Stimulated activated CD4-positive, alpha-beta T cell treated with anti-CD3 and anti-CD28 coated beads, Interleukin-2, amount 100 ng/mL, for 48 hours (primary cell): Measurements from ENCODE around the gene RHO.
"Not testable (repeated sequence)": the region's sequence is repeated elsewhere in the genome, so short reads cannot be mapped to it uniquely, and the experiment has no call there.

Experiments
- DNase-seq, 2 donors: peaks; one replicate each; pipeline ENCODE4 v3.0.0-alpha.2; 2020

RHO gene

GRCh38 chr3:129528589-129529100 is at the start of gene RHO:
Gene RHO (plus strand): TSS chr3:129528639. CDS start chr3:129528734, 95 bp downstream.
- no peak for DNase-seq

GRCh38 chr3:129481225-129481765 is 47.1 kb upstream of the RHO start:
- DNase-seq, result not testable (repeated sequence)

GRCh38 chr3:129481766-129482332 is 46.6 kb upstream of the RHO start:
- peak; percentile 2 to 9 for DNase-seq

- DNase-seq, result no peak
Measured at GRCh38 chr3:129482721-129483120, 45.7 kb upstream of the RHO start.

DNA sequence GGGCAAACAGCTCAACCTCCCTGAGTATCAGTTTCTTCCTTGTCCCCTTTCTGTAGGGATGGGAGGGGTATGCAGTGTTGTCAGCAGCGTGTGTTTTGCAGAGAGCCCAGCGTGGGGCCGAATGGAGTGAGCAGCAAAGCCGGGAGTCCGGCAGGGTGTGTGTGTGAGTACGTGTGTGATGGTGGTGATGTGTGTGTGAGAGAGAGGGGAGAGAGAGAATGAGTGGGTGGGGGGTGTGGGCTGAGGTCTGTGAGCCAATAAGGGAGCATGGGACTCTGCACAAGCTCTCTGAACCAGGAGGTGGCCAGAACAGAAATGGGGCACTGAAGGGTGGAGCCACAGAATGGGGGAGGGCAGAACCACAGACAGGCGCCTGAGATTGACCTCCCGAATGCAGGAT is 44.6 kb upstream of the RHO start:
- no peak for DNase-seq

DNA sequence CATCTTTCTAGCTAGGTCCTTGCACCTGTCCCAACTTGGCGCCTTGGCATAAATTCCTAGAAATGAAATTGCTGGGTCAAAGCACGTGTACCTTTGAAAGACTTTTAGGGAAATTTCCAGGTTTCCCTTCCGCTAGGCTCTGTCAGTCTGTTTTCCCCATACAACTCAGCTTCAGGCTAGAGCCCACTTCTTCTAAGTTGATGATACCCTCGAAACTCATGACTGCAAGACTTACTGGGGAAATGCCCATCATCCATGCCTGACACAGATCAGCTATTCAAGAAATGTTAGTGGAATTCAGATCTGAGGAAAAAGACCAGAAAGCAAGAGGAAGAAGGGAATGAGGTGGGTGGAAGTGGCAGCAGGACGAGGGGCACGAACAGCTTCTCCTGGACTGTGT is 43.3 kb upstream of the RHO start:
- not testable (repeated sequence) for DNase-seq

GRCh38 chr3:129485721-129486663 is 42.4 kb upstream of the RHO start:
- DNase-seq, result no peak

DNA sequence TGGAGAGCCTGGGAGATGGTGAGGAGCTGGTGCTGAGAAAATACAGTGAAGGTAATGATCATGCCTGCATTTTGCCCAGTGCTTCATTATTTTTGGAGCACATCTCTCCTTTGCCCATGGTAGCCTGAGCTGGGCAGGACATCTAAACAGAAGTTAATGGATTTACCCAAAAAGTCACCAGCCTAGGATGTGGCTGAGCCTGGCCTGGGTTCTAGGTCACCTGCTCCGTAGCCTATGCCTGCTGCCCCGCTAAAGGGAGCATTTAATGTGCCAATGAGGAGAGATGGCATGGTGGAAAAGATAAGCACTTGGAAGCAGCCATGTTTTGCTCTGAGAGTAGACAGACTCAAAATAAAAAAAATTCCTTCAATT is 41.8 kb upstream of the RHO start:
- no peak for DNase-seq

- DNase-seq, result no peak
Measured at GRCh38 chr3:129487183-129487867, 41.1 kb upstream of the RHO start.

DNA sequence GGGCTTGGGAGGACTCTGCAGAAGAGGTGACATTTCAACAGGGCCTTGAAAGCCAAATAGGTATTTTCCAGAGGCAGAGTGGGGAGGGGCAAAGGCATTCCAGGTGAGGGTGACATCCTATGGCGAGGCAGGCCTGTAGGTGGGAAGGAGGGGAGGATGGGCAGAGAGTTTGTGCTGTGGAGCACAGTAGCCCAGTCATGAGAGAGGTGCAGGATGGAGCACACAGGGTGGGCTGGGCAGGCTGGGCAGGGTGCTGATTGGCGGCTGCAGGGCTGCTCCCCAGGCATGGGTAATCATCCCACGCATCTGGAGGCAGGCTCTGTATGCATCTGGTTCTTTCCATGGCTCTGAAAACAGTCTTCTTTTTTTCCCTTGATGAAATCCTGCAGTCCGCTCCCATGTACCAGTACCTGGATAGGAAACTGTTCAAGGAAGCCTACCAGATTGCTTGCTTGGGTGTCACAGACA is 40.5 kb upstream of the RHO start:
- not testable (repeated sequence) for DNase-seq

- DNase-seq, result not testable (repeated sequence)
Measured at GRCh38 chr3:129489258-129489657, 39.2 kb upstream of the RHO start.

DNA sequence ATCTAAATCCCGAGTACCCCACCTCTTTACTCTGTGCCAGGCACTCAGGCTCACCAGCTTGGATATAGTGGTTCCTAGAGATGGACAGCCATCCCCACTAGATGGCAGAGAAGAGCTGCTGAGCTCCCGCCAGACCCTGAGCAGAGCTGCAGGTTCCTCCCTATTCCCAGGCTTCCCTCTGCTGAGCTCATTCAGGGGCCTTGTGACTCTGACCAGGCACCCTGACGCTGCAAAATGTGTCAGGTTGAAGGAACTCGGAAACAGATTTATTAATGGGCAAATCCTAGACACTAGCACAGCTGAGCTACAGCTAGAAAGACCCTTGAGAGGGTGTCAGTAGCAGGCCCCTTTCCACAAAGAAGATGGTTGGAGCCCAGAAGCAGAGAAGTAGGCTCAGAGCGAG is 38.2 kb upstream of the RHO start:
- DNase-seq, result peak; percentile 31 to 45

GRCh38 chr3:129491077-129491476 is 37.4 kb upstream of the RHO start:
- DNase-seq, result not testable (repeated sequence)

DNA sequence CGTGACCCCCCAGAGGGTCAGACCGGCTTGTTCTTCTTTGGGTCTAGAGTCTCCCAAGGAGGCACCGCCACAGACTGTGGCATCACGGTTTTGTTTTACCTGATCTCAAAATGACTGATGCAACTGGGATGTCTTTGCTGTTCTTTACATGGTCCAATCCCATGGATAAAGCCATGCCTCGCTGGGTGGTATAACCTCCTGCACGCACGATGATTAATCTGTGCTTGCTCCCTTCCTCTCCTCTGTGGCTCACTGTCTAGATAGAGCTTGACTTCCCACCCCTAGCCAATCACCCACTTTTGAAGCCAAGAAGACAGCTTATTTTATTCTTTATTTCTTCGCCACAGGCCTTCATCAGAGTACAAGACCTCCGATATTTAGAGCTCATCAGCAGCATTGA is 36.6 kb upstream of the RHO start:
- DNase-seq, result no peak

GRCh38 chr3:129492691-129493090 is 35.7 kb upstream of the RHO start:
- DNase-seq, result no peak

DNA sequence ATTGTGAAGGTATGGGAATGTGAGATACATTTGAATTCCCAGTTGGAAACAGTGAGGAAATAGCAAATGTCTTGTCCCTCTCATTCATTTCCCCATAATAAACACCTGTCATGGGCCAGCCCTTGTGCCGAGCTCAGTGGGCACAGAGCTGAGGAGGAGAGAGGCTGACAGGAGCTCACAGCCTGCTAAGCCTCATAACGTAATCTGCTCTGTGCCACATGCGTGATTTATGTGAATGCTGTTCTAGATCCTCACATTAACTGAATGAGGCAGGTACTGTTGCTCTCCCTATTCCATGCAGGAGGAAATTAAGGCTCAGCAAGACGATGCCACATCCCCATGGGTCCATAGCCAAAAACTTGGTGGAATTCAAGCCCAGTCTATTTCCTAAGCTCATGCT is 35.2 kb upstream of the RHO start:
- DNase-seq, result no peak

DNA sequence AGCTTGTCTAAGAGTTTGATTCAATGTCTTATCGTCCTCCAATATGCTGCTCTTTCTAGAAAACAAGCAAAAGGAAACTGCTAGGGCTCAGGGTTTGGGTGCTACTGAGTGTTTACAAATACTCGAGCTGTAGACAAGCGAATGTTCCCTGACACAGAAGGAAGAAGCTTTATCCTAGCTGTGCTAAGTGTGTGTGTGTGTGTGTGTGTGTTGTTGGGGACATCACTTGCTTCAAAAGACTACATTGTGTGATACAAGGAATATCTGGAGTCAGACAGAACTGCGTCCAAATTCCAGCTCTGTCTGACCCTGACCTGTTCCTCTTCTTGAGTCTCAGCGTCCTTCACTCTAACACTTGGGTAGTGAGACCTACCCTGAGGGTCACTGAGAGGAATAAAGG is 33.9 kb upstream of the RHO start:
- not testable (repeated sequence) for DNase-seq

- DNase-seq, result not testable (repeated sequence)
Measured at GRCh38 chr3:129495006-129495639, 33.3 kb upstream of the RHO start.

DNA sequence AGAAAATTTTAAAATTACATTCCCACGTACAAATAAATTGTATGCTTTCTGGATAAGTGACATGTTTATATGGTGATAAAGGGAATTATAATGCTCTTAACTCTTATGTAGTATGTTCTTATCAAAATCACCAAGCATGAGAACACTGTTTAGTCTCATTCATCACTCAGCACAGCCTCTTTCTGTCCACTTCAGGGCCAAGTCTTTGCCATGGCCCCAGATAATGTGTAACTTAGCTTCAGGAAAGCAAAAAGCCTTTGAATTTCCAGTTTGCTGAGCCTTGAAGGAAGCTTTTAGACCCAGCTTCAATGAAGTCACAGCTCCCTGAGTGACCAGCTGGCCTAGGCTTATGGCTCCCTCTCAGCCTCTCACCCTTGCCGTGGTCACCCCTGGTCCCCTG is 30.6 kb upstream of the RHO start:
- DNase-seq, result not testable (repeated sequence)

GRCh38 chr3:129498603-129499488 is 29.6 kb upstream of the RHO start:
- not testable (repeated sequence) for DNase-seq

- not testable (repeated sequence) for DNase-seq
Measured at GRCh38 chr3:129499604-129500333, 28.7 kb upstream of the RHO start.
